Measurements from ENCODE around the gene THSD8. TPM values are rescaled to one million over a fixed set of nuclear protein-coding genes. Genes with fewer than 3 reads are reported as not detected.
A peak's percentile ranks its signal among the peaks of the same experiment; 100 is the strongest.
"Not testable (repeated sequence)": the region's sequence is repeated elsewhere in the genome, so short reads cannot be mapped to it uniquely, and the experiment has no call there.

The THSD8 gene
- total and polyA plus RNA-seq, 8 donors: 0.90 to 3.9 (median 2.0) TPM

DNA sequence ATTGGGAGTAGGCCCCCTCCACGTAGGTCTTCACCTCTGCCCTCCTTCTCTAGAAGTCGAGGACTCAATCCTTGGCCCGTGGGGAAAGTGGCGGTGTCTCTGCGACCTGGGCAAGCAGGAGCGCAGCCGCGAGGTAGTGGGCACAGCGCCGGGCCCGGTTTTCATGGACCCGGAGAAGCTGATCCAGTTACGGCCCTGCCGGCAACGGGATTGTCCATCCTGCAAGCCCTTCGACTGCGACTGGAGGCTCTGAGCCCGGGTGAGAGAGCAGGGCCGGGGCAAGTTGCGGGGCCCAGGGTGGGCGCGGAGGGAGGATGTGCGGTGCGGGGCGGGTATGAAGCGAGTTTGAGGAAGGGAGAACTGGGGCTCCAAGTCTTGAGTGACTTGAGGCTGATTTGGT lies 2.2 kb downstream of the THSD8 start:
- peak in 3 of 6 donors; percentile 51 to 72 (median 60) for DNase-seq
- no peaks in the 10 kb centered on the region for H3K27me3 ChIP-seq
- H3K4me1 ChIP-seq: peaks cover 5 to 9% (median 8%) of the 10 kb centered on the region in 3 donors
- peaks cover 0 to 10% (median 0%) of the 10 kb centered on the region in 3 donors for H3K36me3 ChIP-seq
- intact Hi-C loops (cut with DNase I): loop anchor here in 1 of 3 donors (5.0 kb wide), 1 partner anchor 37 kb away; no protein-coding TSS in a partner anchor
- 91 to 92% methylated on average over 26 of the region's 26 CpGs for WGBS, 2 donors
- H3K27ac ChIP-seq: no peak overlapping the region
- no peak overlapping the region for H3K4me3 ChIP-seq
- no peak for ATAC-seq
- no peaks in the 10 kb centered on the region for H3K9me3 ChIP-seq
- FAIRE-seq: no peak
- TF ChIP-seq, protein P1, sequence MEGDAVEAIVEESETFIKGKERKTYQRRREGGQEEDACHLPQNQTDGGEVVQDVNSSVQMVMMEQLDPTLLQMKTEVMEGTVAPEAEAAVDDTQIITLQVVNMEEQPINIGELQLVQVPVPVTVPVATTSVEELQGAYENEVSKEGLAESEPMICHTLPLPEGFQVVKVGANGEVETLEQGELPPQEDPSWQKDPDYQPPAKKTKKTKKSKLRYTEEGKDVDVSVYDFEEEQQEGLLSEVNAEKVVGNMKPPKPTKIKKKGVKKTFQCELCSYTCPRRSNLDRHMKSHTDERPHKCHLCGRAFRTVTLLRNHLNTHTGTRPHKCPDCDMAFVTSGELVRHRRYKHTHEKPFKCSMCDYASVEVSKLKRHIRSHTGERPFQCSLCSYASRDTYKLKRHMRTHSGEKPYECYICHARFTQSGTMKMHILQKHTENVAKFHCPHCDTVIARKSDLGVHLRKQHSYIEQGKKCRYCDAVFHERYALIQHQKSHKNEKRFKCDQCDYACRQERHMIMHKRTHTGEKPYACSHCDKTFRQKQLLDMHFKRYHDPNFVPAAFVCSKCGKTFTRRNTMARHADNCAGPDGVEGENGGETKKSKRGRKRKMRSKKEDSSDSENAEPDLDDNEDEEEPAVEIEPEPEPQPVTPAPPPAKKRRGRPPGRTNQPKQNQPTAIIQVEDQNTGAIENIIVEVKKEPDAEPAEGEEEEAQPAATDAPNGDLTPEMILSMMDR (IDR thresholded peaks at IDR 0.05): no peak

DNA sequence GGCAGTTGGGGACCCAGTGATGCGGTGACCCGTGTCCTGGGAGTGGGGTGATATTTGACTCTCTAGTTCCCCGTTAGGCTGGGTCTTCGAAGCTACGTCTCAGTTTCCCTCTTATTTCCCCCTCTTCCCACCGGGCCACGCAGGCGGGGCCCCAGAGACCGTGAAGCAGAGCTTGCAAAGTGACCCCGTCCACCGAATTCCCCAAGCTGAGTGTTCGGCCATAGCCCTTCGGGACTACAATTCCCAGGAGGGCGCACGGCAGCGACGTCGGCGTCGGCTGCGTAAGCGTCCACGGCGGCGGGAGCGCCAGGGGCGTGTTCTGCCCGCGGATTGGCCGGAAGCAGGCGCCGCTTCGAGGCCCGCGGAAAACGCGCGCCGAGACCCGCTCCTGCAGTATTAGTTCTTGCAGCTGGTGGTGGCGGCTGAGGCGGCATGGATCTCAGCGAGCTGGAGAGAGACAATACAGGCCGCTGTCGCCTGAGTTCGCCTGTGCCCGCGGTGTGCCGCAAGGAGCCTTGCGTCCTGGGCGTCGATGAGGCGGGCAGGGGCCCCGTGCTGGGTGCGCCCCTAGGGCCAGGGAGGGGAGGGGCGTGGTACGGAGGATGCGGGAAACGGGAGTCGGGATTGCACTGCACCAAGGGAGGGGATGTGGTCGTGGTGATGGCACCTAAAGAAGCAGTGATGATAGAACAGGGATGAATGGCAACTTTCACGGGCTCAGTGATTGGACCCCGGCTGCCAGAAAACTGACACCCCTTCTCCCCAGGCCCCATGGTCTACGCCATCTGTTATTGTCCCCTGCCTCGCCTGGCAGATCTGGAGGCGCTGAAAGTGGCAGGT lies 4.6 kb downstream of the THSD8 start, which contains the start of gene RNASEH2A:
TSS of gene RNASEH2A (plus strand) at position 343 of the 840 bp plus-strand sequence. CDS start at position 433, 90 bp downstream.
- Histone ChIP-seq H3K36me3 (no peaks in the 10 kb centered on the region), H3K27me3 (no peaks in the 10 kb centered on the region), H3K9me3 (no peaks in the 10 kb centered on the region), H3K4me1 (peaks cover 0 to 6% (median 5%) of the 10 kb centered on the region in 3 donors), H3K4me3 (peak within 1 kb of the TSS; percentile 58 to 80 (median 60)), H3K27ac (peak within 1 kb of the TSS in 1 of 4 donors; percentile 26)
- FAIRE-seq (no peak), ATAC-seq (peak; percentile 81 to 90 (median 88)), DNase-seq (peak; percentile 84 to 95 (median 89))
- WGBS, 2 donors: 4% methylated on average over 65 to 66 of the region's 66 CpGs
- TF ChIP-seq, protein P1 (IDR thresholded peaks at IDR 0.05): no peak
- intact Hi-C loops (cut with DNase I): no loop called here

DNA sequence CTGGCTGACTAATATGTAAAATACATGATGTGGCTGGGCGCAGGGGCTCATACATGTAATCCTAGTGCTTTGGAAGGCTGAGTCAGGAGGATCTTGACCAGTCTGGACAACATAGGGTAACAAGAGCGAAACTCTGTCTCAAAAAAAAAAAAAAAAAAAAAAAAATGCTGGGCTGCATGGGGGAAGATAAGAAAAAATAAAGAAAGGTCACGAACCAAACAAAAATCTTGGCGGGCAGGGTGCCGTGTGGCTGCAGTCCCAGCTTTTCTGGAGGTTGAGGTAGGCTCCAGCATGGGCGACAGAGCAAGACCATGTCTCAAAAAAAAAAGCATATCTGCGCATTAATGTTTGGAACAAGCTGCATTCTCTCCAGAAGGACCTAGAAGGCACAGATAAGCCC lies 13.2 kb downstream of the THSD8 start:
- intact Hi-C loops (cut with DNase I): no loop called here

DNA sequence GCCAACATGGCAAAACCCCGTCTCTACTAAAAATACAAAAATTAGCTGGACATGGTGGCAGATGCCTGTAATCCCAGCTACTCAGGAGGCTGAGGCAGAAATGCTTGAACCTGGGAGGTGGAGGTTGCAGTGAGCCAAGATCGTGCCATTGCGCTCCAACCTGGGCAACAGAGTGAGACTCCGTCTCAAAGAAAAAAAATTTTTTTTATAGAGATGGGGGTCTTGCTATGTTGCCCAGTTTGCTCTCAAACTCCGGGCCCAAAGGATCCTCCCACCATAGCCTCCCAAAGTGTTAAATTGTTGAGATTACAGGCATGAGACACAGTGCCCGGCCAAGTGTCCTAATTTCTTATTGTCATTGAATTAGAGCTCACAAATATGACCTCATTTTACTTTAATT lies 15.3 kb downstream of the THSD8 start:
- intact Hi-C loops (cut with DNase I); H3K4me3 ChIP-seq; DNase-seq; H3K4me1 ChIP-seq; H3K27ac ChIP-seq; FAIRE-seq; ATAC-seq; H3K27me3 ChIP-seq; H3K36me3 ChIP-seq; H3K9me3 ChIP-seq: not testable (repeated sequence)
- 83 to 91% methylated on average over 6 of the region's 6 CpGs for WGBS, 2 donors

More for the DNA sequence above, 13.2 kb downstream of the THSD8 start:
- ATAC-seq (no peak), FAIRE-seq (no peak), DNase-seq (no peak)
- WGBS, 2 donors: 84 to 88% methylated on average over 7 of the region's 7 CpGs
- H3K4me1 ChIP-seq: no peaks in the 10 kb centered on the region
- no peaks in the 10 kb centered on the region for H3K27me3 ChIP-seq
- TF ChIP-seq, protein P1 (IDR thresholded peaks at IDR 0.05): no peak
- no peak overlapping the region for H3K27ac ChIP-seq
- no peaks in the 10 kb centered on the region for H3K9me3 ChIP-seq
- no peak overlapping the region for H3K4me3 ChIP-seq
- H3K36me3 ChIP-seq: no peaks in the 10 kb centered on the region

DNA sequence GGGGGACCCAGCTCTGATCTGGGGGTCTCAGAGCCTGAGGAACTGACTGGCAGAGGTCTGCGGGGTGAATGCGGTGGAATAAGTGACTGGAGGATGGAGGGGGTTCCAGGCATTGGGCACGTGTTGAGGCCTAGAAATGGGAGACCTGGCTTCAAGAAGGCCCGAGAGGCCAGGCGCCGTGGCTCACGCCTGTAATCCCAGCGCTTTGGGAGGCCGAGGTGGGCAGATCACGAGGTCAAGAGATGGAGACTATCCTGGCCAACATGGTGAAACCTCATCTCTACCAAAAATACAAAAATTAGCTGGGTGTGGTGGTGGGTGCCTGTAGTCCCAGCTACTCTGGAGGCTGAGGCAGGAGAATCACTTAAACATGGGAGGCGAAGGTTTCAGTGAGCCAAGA lies 15.9 kb downstream of the THSD8 start:
- WGBS, 2 donors: 90 to 92% methylated on average over 11 of the region's 11 CpGs
- DNase-seq; FAIRE-seq; H3K36me3 ChIP-seq; H3K4me1 ChIP-seq; ATAC-seq; H3K27me3 ChIP-seq; H3K4me3 ChIP-seq; H3K27ac ChIP-seq; intact Hi-C loops (cut with DNase I); H3K9me3 ChIP-seq: not testable (repeated sequence)

DNA sequence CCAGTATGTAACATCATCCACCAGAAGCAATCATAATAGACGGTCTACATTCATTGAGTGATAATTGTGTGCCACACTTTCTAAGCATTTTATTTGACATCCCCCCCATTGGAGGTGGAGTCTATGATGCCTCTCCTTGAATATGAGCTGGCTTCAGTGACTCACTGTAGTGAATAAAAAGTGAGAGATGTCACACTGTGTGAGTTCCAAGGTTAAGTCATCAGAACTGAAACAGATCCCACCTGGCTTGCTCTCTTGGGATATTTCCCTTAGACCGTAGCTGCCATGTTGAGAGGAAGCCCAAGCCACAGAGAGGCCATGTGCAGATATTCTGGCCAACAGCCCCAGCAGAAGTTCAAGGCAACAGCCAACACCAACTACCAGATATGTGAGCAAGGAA lies 19.9 kb downstream of the THSD8 start:
- Histone ChIP-seq H3K4me1 (no peaks in the 10 kb centered on the region), H3K4me3 (no peak overlapping the region), H3K27me3 (peaks cover 0 to 5% (median 2%) of the 10 kb centered on the region in 4 donors), H3K9me3 (no peaks in the 10 kb centered on the region), H3K27ac (no peak overlapping the region), H3K36me3 (no peaks in the 10 kb centered on the region)
- DNase-seq (no peak), FAIRE-seq (no peak), ATAC-seq (no peak)
- WGBS, 2 donors: 84 to 94% methylated on average over 2 of the region's 2 CpGs
- intact Hi-C loops (cut with DNase I): no loop called here
- TF ChIP-seq, protein P1 (IDR thresholded peaks at IDR 0.05): no peak
